Activated naive CD8-positive, alpha-beta T cell treated with anti-CD3 and anti-CD28 coated beads, Interleukin-2, amount 50 U/mL, for 24 hours (primary cell): ENCODE data around the gene SLC24A3.
"Not testable (repeated sequence)": the region's sequence is repeated elsewhere in the genome, so short reads cannot be mapped to it uniquely, and the experiment has no call there.

Source experiments
- ATAC-seq: fragments of 150-1000 bp; cut with Tn5 transposase; one replicate; pipeline ENCODE4 v1.10.0; 2021
- DNase-seq: peaks from one replicate; pipeline ENCODE4 v3.0.0; 2021
- H3K27ac Mint-ChIP-seq: one replicate; pipeline ENCODE4 v1.8.0; 2021; ENCODE audit warnings: mild to moderate bottlenecking, mixed read lengths
- H3K27me3 Mint-ChIP-seq: one replicate; pipeline ENCODE4 v1.8.0; 2021; ENCODE audit warnings: mixed read lengths
- H3K36me3 Mint-ChIP-seq: one replicate; pipeline ENCODE4 v1.8.0; 2021; ENCODE audit warnings: low read depth, mixed read lengths
- H3K4me1 Mint-ChIP-seq: one replicate; pipeline ENCODE4 v1.8.0; 2021; ENCODE audit warnings: mixed read lengths
- H3K4me3 Mint-ChIP-seq: one replicate; pipeline ENCODE4 v1.8.0; 2021; ENCODE audit warnings: mild to moderate bottlenecking, moderate library complexity, mixed read lengths
- H3K9me3 Mint-ChIP-seq: one replicate; pipeline ENCODE4 v1.8.0; 2021; ENCODE audit warnings: mixed read lengths

Gene SLC24A3

DNA sequence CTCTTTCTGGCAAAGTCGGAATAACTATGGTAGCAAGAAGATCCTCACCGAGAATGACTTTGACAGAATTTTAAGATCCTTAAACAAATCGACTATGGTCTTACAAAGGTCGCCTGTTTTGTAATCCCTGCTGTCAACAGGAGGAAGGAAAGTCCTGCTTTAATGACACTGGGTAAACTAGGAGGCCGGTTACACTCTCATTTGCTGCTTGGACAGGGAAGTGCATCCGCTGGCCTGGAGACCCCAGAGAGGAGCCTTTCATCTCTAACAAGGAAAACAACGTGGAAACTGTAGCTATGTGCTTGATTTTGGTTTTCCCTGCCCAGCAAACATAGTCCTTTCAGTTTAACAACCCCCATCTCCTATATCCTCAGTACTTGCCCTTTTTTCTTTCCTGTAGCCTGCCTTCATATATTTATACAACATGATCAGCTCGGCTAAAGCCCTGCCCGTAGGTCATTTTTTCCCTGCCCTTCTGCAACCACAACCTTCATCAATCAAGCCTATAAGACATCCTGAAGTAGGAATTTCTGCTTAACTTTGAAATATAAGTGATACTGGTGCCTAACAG is 448.5 kb downstream of the SLC24A3 start:
- no peak for ATAC-seq
- no peaks in the 10 kb centered on the region for H3K9me3 Mint-ChIP-seq
- no peak for DNase-seq
- no peak overlapping the region for H3K4me3 Mint-ChIP-seq
- no peak overlapping the region for H3K27ac Mint-ChIP-seq
- peaks cover 26% of the 10 kb centered on the region for H3K27me3 Mint-ChIP-seq
- peaks cover 6% of the 10 kb centered on the region for H3K4me1 Mint-ChIP-seq
- no peaks in the 10 kb centered on the region for H3K36me3 Mint-ChIP-seq

DNA sequence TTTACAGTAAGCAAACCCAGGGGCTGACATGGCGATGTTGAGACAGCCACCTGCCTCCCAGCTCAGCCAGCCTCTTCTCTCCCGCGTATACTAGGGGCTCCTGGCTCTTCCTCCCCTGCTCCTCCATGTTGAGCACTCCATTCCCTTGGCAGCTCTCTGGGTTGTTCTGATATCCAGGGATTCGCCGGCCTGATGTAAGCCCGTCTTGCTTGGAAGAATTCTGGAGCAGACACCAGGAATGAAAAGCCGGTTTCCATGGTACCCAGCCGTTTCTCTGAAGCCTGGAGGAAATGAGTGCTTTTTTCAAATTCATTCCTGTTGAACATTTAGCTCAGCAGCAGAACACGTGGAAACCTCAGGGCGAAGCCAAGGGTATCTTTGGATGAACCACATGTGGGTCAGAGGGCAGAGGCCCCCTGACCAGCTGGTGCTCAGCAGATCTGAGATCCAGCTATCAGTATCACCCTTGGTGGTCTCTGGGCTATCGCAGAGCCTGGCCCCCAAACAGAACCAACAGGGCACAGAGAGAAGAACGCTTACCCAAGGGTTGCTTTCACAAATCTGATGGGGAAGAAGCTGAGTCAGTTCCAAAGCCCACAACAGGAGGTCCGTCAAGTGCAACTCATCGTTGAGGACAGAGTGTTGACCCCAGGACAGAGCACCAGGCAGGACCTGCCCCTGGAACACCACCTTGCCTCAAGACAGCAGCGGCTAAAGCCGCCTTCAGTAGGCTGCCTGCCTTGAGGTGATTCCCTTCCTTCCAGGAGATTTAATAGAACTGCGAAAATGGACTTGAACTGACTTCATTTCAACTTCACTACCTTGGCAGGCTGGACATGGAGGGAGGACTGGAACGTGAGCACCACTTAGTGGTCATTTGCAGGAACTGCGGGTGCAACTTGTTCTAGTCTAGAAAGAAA is 449.5 kb downstream of the SLC24A3 start:
- Mint-ChIP-seq H3K36me3 (no peaks in the 10 kb centered on the region), H3K4me3 (no peak overlapping the region), H3K9me3 (no peaks in the 10 kb centered on the region), H3K27ac (no peak overlapping the region), H3K27me3 (peaks cover 28% of the 10 kb centered on the region), H3K4me1 (peaks cover 6% of the 10 kb centered on the region)
- peak; percentile 61 for ATAC-seq
- peak; percentile 47 for DNase-seq

DNA sequence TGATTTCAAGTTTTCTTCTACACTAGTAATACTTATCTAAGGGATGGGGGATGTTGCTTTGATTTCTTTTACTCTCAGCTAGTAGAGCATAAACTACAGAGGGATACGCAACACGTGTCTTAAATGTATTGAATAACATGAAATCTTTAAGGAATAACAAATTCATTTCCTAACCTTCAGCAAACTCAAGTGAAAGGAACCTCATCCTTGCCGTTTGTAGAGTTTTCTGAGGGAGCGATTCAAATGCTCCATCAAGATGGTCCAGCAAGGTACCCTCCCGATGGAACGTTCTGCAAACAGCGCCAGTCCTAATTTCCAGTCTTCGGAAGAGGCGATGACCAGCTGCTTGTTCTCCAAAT is 450.2 kb downstream of the SLC24A3 start:
- DNase-seq (no peak), ATAC-seq (no peak)
- peaks cover 26% of the 10 kb centered on the region for H3K27me3 Mint-ChIP-seq
- H3K36me3 Mint-ChIP-seq = no peaks in the 10 kb centered on the region
- H3K27ac Mint-ChIP-seq = no peak overlapping the region
- no peaks in the 10 kb centered on the region for H3K9me3 Mint-ChIP-seq
- H3K4me3 Mint-ChIP-seq = no peak overlapping the region
- H3K4me1 Mint-ChIP-seq = peaks cover 6% of the 10 kb centered on the region

DNA sequence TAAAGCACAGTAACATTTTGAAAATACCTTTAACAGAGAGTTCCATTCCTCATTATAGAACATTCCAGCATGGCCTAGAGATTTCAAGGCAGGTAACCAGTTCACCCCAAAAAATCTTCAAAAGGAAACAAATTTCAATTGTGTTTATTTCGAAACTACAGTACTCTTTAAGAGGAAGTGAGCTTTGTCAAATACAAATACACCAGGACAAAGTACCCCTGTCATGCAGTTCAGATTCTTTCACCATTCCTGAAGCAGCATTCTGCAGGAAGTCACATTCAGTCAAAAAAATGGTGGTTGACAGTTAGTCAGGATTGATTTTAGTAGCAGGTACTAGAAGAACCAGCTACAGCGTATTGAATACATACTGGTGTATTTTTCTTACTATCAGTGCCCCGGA is 456.0 kb downstream of the SLC24A3 start:
- H3K4me1 Mint-ChIP-seq = no peaks in the 10 kb centered on the region
- no peak overlapping the region for H3K27ac Mint-ChIP-seq
- DNase-seq = no peak
- ATAC-seq = no peak
- no peaks in the 10 kb centered on the region for H3K36me3 Mint-ChIP-seq
- H3K27me3 Mint-ChIP-seq = peaks cover 14% of the 10 kb centered on the region
- no peaks in the 10 kb centered on the region for H3K9me3 Mint-ChIP-seq
- no peak overlapping the region for H3K4me3 Mint-ChIP-seq

DNA sequence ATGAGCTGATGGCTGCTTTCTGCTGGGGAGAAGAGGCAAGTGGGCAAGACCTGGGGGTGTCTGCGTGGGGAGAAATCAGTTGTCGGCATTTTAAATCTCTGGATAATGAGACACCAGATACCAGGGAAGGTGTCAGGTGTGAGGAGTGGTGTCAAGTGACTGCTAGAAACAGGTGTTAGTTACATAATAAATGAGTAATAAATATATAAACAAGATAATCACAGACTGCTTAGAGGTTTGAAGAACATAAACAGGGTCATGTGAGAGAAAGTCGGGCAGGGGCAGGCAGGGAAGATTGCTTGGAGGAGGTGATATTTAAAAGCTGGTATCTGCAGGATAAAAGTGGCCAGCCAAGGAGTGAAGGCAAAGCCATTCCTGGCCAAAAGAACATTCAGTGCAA is 458.4 kb downstream of the SLC24A3 start:
- Mint-ChIP-seq H3K27me3 (peaks cover 15% of the 10 kb centered on the region), H3K27ac (no peak overlapping the region)

DNA sequence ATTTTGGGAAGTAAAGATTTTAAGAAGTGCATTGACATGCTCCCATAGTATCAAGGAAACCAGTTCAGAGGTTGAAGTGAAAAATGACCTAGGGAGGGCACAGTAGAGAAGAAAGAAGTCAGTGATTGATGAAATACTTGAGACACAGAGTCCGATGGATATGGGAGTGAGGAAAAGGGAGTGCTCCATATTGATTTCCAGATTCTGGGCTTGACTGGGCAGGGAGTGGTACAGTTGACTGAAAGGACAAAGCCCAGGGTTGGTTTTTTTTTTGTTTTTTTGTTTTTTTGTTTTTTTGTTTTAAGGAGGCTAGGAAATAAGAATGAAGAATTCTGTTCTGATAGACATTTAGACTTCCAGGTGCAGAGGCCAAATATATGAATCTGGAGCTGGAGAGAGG is 458.9 kb downstream of the SLC24A3 start:
- ATAC-seq = no peak
- Mint-ChIP-seq H3K27ac (no peak overlapping the region), H3K4me1 (no peaks in the 10 kb centered on the region), H3K4me3 (no peak overlapping the region), H3K36me3 (no peaks in the 10 kb centered on the region), H3K9me3 (no peaks in the 10 kb centered on the region), H3K27me3 (peaks cover 15% of the 10 kb centered on the region)
- DNase-seq = no peak

More for the DNA sequence above, 458.4 kb downstream of the SLC24A3 start:
- DNase-seq (no peak), ATAC-seq (no peak)
- H3K4me3 Mint-ChIP-seq = no peak overlapping the region
- no peaks in the 10 kb centered on the region for H3K9me3 Mint-ChIP-seq
- no peaks in the 10 kb centered on the region for H3K36me3 Mint-ChIP-seq
- H3K4me1 Mint-ChIP-seq = no peaks in the 10 kb centered on the region

DNA sequence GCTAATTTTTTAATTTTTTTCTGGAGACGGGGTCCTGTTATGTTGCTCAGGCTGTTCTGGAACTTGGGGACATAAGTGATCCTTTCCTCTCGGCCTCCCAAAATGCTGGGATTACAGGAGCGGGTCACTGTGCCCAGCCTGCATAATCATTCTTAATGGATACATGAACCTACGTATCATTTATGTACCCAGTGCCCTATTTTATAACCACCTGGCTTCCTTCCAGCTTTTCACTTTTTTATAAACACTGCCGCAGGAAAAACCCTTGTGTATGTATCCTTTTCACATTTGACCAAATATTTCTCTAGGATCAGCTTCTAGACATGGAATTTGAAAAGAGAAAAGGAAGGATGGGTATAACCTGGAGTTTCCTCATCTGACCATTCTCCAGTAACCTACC is 460.1 kb downstream of the SLC24A3 start:
- no peak overlapping the region for H3K4me3 Mint-ChIP-seq
- H3K9me3 Mint-ChIP-seq = no peaks in the 10 kb centered on the region
- DNase-seq (no peak), ATAC-seq (no peak)
- no peak overlapping the region for H3K27ac Mint-ChIP-seq
- no peaks in the 10 kb centered on the region for H3K4me1 Mint-ChIP-seq
- no peaks in the 10 kb centered on the region for H3K36me3 Mint-ChIP-seq
- peaks cover 13% of the 10 kb centered on the region for H3K27me3 Mint-ChIP-seq

DNA sequence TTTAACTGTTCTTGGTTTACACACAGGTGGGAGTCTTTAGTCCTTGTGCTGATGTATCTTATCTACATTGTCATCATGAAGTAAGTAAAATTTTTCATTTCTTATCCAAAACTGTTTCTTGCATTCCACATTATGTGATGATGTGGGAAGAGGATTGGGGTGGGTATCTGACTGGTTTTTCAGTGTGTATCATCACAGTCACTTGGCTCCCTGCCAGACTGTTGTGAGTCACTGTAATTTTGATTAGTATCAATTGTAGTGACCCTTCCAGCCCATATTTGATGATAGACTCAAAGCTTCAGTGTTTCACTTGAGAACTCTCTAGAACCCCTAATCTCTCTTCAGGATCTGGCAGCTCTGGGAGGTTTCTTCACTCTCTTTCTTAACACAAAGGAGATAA is 461.1 kb downstream of the SLC24A3 start:
- H3K27me3 Mint-ChIP-seq = peaks cover 13% of the 10 kb centered on the region
- H3K9me3 Mint-ChIP-seq = no peaks in the 10 kb centered on the region
- no peak overlapping the region for H3K4me3 Mint-ChIP-seq
- no peaks in the 10 kb centered on the region for H3K4me1 Mint-ChIP-seq
- no peak overlapping the region for H3K27ac Mint-ChIP-seq
- H3K36me3 Mint-ChIP-seq = no peaks in the 10 kb centered on the region
- ATAC-seq (no peak), DNase-seq (no peak)

DNA sequence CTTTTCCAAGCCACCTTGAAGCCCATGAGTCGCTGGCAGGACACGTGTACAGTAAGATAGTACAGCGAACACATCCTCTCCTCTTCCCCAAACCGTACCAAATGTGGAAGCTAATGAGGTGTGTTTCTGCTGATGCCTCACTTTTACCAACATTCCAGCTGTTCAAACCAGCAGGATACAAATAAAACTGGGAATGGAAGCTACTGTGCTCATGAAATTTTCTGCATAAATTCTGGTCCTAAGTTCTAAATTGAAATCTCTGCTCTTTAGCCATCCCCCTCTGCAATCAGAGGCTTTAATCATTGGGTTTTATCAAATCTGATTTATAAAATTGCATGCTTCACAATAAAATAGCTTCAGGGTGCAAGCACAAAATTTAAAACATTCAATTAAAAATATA is 463.8 kb downstream of the SLC24A3 start:
- H3K4me1 Mint-ChIP-seq = no peaks in the 10 kb centered on the region
- H3K27me3 Mint-ChIP-seq = peaks cover 11% of the 10 kb centered on the region
- no peaks in the 10 kb centered on the region for H3K36me3 Mint-ChIP-seq
- H3K4me3 Mint-ChIP-seq = no peak overlapping the region
- no peak overlapping the region for H3K27ac Mint-ChIP-seq
- ATAC-seq (no peak), DNase-seq (no peak)
- H3K9me3 Mint-ChIP-seq = peaks cover 4% of the 10 kb centered on the region

DNA sequence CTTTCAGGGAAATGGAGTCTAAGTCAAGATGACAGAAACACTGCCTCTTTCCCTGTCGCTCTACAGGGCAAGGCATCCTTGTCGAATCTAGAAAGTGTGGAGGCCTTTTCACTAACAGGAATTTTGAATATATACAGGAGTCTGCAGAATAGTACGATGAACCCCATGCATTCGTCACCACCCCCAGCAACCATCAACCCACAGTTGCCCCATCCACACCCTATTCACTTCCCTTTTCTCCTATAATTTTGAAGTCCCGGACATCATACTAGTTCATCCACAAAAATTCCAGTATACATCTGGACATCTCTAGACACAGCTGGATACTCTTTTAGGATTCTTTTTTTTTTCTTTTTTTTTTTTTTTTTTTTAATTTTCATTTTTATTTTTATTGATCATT is 464.9 kb downstream of the SLC24A3 start:
- Mint-ChIP-seq H3K27ac (no peak overlapping the region), H3K36me3 (no peaks in the 10 kb centered on the region), H3K9me3 (peaks cover 4% of the 10 kb centered on the region), H3K4me3 (no peak overlapping the region), H3K27me3 (peaks cover 7% of the 10 kb centered on the region), H3K4me1 (no peaks in the 10 kb centered on the region)
- ATAC-seq = no peak
- DNase-seq = no peak

DNA sequence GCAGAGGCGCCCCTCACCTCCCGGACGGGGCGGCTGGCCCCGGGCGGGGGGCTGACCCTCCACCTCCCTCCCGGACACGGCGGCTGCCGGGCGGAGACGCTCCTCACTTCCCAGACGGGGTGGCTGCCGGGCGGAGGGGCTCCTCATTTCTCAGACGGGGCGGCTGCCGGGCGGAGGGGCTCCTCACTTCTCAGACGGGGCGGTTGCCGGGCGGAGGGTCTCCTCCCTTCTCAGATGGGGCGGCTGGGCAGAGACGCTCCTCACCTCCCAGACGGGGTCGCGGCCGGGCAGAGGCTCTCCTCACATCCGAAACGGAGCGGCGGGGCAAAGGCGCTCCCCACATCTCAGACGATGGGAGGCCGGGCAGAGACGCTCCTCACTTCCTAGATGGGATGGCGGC is 466.1 kb downstream of the SLC24A3 start:
- ATAC-seq, DNase-seq, H3K36me3 Mint-ChIP-seq, H3K4me1 Mint-ChIP-seq, H3K27ac Mint-ChIP-seq, H3K4me3 Mint-ChIP-seq, H3K9me3 Mint-ChIP-seq, H3K27me3 Mint-ChIP-seq: not testable (repeated sequence)

DNA sequence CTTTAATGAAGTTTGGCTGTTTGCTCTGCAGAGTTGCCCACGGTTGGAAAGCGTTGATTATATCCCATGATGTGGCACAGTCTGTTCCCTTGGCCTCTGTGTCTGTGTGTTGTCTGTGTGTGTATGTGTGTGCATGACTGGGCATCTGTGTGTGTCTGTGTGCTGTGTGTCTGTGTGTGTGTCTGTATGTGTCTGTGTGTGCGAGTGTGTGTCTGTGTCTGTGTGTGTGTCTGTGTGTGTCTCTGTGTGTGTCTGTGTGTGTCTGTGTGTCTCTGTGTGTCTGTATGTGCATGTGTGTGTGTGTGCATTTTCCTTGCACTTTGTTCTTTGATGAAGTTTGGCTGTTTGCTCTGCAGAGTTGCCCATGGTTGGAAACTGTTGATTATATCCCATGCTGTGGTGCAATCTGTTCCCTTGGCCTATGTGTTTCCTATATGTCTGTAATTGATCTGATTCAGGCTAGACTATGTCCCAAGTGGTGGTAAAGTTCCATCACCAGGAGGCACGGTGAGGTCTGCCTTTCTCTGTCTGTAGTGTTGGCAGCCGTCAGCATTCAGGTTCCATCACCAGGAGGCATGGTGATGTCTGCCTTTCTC is 467.6 kb downstream of the SLC24A3 start:
- H3K27ac Mint-ChIP-seq = no peak overlapping the region
- peaks cover 4% of the 10 kb centered on the region for H3K9me3 Mint-ChIP-seq
- H3K4me1 Mint-ChIP-seq = no peaks in the 10 kb centered on the region
- ATAC-seq (no peak), DNase-seq (no peak)
- H3K36me3 Mint-ChIP-seq = no peaks in the 10 kb centered on the region
- H3K27me3 Mint-ChIP-seq = peaks cover 10% of the 10 kb centered on the region
- no peak overlapping the region for H3K4me3 Mint-ChIP-seq

DNA sequence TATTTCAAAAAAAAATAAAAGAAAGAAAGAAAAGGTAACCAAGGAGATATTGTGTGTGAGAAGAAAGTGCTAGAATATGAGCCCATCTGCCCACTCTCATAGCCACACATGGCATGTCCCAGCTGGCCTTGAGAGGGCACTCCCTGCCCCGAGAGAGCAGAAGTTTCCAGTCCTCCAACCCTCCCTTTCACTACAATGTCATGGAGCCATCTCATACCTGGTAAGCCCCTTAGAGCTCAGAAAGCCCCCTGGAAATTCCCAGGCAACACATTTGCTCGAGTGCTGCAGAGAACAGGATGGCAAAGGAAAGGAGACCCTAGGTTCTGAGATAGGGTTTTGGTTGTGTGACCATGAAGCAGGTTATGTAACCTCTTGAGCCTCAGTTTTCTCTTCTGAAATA is 469.8 kb downstream of the SLC24A3 start:
- Mint-ChIP-seq H3K27ac (no peak overlapping the region), H3K4me3 (no peak overlapping the region), H3K27me3 (peaks cover 4% of the 10 kb centered on the region), H3K4me1 (no peaks in the 10 kb centered on the region), H3K36me3 (no peaks in the 10 kb centered on the region), H3K9me3 (peaks cover 4% of the 10 kb centered on the region)
- ATAC-seq = no peak
- DNase-seq = no peak

DNA sequence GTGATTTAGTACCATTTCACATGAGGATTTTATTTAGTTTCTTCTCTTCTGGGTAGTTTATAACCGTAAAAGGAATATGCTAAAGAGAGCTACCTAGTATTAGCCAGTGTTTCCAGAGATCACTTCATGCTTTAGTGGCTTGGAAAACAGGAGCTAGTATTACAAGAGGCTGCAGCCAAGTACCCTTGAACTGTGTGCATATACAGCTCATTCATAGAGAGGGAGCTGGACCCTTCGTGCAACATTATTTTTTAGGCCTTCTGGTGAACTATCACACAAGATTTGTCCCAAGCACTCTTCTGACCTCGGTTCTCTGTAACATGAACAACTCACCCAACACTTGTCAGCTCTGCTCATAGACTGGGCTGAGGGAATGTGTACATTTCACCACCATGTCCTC is 470.7 kb downstream of the SLC24A3 start:
- Mint-ChIP-seq H3K27ac (no peak overlapping the region), H3K4me3 (no peak overlapping the region), H3K9me3 (peaks cover 4% of the 10 kb centered on the region), H3K36me3 (no peaks in the 10 kb centered on the region), H3K4me1 (no peaks in the 10 kb centered on the region), H3K27me3 (peaks cover 4% of the 10 kb centered on the region)
- no peak for ATAC-seq
- no peak for DNase-seq

DNA sequence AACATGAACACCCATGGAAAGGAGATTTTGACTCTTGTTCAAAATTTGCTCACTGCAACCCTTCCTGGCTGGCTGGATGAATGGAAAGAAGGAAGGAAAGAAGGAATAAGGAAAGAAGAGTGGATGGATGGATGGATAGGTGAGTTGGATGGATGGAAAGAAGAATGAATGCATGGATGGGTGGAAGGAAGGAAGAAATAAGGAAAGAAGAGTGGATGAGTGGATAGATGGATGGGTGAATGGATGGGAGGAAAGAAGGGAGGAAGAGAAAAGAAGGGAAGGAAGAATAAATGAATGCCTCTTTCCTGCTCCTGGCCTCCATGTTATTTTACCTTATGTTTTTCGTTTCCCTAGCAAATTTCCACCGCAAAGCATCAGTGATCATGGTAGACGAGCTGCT is 471.4 kb downstream of the SLC24A3 start:
- no peak overlapping the region for H3K27ac Mint-ChIP-seq
- ATAC-seq (no peak), DNase-seq (no peak)
- peaks cover 4% of the 10 kb centered on the region for H3K9me3 Mint-ChIP-seq
- H3K36me3 Mint-ChIP-seq = no peaks in the 10 kb centered on the region
- no peak overlapping the region for H3K4me3 Mint-ChIP-seq
- peaks cover 4% of the 10 kb centered on the region for H3K27me3 Mint-ChIP-seq
- H3K4me1 Mint-ChIP-seq = no peaks in the 10 kb centered on the region
